Dermis microvascular lymphatic vessel endothelial cell (primary cell): ENCODE data around the gene EEFSEC. TPM values are rescaled to one million over a fixed set of nuclear protein-coding genes. Genes with fewer than 3 reads are reported as not detected.

Source experiments
- DNase-seq, 2 donors: peaks; one replicate each; pipeline versions ENCODE4 v3.0.0 to v3.0.0-alpha.2; 2010; ENCODE audit warnings: low read depth in 2 of 2
- total RNA-seq: library from RNA; depleted of rRNA; stranded (reverse); fragments of >200 nt; gene quantifications from 2 replicates; pipeline ENCODE4 v1.2.1, GENCODE V29; 2014

The EEFSEC gene
- total RNA-seq, 1 donor from 2014 or later = 1.8 TPM

DNA sequence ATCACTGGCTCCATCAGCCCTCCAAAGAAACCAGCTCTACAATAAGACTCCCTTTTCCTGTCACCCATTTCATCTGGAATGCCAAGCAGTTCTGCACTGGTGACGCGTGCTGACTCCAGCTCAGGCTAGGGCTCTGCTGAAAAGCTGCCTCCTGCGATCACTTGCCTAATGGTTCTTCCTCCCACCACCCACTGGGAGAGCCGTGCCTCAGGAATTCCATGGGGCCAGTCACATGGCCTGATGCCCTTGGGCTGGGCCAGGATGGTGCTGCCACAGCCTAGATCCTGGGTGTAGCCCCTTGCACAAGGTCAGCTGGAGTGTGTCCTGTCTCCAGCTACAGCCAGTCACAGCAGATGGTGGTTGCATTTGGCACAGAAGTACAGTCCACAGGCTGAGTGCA is 214.5 kb downstream of the EEFSEC start:
- DNase-seq = no peak

DNA sequence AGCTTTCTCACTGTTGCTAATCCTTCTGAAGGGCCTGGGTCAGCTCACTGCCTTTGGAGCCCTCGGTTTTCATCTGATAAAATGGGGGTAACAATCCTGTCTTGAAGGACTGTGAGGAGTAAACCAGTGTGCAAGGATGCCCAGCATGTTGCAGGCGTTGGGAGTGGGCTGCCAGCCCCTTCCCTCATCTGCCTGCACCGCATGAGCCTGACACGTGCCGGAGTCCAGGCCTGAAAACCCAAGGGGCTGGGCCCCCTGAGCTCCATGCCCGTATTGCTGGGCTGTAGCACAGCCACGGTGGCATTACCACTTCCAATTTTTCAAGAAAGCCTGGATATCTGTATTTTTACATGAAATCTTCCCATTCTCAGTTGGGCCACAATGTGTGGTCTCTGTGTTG is 215.3 kb downstream of the EEFSEC start:
- no peak for DNase-seq

DNA sequence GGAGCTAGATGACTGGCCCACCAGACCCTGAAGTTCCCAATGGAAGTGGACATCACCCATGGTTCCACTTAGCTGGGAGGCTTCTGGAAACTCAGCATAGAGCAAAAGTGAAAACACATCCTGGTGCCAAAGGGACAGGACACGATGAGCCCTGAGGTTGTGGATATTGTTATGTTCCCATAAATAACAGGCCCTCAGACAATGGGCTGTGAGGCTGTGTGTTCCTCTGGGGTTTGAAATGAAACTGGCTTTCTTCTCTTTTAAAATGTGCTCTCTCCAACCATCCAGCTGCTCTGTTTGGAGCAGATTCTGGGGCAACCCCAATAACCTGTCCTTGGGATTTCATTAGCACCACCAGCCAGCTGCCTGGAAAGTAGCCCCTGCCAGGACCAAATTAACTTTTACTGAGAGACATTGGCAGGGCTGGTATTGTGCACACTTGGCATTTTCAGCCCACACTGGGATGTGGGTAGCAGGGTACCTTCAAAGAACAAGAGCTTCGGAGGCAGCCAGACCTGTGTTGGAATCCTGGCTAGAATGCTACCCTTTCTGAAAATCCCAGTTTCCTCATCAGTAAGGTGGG is 215.9 kb downstream of the EEFSEC start:
- DNase-seq = peak; percentile 16 to 23

DNA sequence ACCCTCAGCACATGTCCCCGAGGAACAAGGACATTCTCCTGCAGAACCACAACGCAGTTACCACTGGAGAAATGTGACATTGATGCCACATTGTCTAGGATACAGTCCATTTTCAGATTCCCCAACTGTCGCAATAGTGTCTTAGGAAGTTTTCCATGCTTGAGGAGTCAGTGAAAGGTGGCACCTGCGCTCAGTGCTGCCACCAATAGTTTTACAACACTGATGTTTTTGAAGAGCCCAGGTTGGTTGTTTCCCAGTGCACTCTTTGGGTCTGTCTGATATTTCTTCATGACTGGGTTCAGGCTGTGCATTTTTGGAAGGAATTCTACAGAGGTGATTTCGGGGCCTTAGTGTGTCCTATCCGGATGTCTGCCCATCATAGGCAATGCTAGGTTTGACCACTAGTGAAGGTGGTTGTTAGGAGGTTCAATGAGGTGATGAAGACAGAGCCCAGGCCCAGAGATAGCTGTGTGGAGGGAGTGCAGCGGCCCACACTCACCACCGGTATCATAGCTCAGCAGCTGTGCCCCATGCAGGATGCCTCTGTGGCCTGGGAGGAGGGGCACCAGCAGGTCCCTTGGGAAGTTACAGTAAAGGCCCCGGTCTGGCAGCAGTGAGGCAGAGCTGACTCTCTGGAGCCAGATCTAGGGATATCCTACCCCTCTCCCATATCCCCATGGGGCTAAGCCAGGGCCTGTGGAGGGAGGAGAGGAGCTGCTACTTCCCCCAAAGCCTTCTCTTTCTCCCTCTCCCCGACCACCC is 216.8 kb downstream of the EEFSEC start:
- no peak for DNase-seq

DNA sequence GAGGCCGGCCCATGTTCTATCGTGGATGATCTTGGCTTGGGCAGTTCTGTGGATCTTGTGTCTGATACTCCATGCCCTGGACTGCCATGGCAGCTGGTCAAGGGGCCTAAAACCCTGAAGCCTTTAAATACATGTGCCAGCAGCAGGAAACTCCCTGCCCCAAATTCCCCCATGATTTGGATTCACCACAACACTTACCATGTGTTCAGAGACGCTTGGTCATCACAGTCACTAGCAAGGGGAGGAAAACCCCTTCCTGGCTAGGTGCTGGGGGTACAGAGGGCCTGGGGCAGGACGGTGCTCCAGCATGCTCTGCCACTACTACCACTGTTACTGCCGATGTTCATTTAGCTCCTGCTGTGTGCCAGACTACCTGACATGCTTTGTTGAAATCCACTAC is 219.0 kb downstream of the EEFSEC start:
- DNase-seq = no peak

DNA sequence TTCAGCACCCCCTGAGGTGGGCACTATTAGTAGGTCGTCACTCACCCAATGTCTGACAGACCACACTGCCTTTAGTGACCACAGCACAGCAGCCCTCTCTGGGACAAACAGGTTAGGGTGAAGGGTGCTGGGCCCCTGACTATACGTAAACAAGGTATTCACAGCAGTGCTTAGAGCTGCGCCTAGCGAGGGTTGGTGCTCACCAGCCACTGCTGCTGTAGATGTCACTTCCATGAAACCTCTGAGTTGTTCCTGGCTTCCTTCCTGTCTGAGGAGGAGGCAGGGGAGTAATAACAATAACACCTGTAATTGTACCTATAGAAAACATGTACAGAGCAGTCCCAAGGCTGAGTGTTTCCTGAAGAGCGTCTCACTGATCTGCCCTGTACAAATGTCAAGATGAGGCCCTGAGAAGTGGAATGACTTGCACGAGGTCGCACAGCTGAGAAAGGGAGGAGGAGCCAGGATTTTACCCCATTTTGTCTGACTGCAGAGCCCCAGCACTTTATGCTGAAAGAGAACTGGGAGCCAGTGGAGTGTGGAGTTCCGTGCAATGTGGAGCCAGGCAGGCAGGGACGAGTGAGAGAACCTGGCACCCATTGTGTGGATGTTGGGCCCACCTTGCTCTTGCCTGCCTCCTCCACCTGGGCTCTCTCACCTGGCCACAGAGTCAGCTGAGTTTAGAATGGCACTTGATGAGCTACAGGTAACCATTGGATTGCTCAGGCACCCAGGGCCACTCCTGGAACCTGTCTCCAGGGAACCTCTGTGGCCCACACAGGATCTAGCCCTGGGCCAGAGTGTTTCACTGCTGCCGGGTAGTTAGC is 219.6 kb downstream of the EEFSEC start:
- no peak for DNase-seq

DNA sequence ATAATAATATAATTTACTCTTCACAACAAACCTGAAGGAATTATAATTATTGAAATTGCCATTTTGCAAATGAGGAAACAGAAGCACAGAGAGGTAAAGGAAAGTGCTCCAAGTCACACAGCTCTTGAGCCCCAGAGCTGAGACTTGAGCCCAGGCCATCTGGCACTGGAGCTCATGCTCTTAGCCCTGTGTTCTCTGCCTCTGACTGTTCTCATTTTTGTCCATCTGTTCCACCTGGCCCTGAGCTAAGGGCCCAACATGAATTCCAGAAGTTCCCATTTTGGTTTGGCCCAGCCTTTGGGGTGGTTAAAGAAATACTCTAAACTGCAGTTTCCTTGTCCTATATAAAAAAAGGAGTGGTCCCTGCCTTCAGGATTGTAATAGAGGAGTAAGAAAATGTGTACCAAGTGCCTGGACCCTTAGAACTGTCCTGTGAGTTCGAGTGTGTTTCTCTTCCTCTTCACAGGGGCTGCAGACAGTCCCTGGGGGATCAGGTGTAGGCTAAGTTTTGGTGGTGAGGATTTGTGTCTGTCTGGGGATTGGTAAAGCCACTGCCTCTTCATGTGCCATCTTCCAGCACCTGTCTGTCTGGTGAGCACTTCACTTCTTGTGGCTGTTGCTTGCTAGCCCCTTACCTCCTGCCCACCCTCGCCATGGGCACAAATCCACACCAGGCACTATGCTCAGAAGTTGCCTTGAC is 221.6 kb downstream of the EEFSEC start:
- DNase-seq = no peak

DNA sequence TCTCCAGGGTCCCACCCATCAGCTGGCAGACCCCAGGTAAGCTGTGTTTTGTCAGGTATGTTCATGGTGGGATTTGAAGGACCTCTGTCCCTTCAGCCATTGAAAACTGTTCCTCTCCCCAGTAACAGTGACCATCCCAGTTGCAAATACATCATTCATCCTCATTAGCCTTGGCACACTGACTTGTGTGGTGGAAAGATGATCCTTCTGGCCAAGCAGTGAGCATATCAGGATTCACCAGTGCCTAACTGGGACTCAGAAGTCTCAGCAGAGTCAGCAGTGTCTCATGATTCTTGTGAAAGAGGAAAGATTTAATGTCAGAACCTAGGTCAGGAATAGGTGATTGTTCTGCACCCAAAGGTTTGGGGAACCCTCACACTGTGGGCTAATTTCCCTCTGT is 223.2 kb downstream of the EEFSEC start:
- no peak for DNase-seq

DNA sequence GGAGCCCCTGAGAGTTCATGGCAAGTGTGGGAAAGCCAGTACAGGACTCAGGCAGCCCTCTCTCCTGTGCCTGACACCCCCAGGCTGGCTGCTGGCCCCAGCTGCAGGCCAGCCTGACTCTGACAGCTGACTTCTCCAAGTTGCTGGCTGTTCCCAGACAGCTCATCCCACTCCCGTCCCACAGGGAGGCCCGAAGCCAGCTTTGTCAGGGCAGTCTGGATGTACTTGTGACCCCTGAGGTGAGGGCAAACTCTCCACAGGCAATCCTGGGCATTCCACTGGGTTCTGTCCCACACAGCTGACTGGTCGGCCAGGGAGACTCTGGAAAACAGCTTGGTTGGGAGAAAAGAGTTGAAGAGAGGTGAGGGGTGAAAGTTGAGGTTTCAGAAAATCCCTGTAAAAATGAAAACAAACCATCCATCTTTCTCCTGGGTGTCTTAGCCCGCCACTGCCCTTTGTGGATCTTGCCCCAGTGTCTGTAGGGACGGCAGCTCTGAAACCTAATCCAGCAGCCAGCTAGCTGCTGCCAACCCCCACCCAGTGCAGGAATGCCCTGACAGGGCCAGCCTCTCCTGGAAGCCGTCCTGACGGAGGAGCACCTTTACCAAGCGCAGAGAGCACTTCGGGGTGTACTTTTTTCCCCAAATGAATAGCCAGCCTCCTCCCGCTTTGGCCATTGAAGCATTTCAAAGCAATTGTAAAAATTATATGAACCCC is 225.5 kb downstream of the EEFSEC start:
- no peak for DNase-seq

DNA sequence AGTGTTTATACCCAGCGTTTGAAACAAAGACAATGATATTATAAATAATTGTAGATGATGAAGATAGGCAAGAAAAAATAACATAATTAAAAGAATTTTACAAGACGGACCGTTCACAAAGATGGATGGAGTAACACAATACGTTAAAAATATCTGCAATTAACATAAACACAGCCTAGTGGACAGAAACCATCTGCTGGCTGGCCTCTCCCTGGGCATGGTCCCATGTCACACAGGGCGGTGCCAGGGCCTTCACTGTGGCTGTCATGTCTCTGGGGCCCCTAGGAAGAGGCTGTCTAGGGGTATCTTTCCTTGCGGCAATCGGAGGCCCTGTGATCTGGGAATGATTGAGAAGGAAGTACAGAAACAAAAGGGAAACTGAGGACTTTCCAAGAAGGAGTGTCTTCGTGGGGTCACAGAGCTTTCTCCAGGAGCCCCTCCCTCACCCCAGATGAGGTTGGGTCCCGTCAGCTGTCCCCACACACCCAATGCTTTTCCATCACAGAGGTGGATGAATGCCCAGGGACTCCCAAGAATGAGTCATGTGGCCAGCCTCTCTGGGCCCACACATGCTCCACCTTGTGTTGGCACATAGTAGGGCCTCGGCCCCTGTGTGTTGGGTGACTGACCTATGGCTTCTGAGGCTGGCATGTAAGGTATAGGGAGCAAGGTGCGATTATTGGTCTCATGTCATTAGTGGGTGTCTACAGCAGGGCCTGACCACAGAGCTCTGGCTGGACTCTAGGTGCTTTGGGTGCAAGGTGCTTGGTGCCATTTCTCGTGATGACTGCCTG is 226.3 kb downstream of the EEFSEC start:
- no peak for DNase-seq

DNA sequence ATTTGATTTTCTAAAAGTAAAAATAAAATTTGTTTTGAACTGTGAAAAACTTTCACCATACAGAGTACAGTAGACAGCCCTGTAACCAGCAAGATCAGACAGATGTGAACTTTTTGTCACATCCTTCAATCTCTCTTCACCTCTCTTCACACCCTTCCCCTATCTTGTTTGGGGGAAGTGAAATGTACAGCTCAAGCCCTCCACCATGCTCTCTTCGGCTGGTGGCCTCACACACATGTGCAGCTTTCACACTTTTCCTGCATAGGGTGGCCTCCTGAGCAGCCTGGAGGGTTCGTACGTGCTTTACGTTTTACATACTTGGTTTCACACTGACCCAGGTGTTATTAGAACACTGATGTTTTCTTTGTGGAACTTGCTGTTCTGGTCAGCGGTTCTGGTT is 227.0 kb downstream of the EEFSEC start:
- no peak for DNase-seq

DNA sequence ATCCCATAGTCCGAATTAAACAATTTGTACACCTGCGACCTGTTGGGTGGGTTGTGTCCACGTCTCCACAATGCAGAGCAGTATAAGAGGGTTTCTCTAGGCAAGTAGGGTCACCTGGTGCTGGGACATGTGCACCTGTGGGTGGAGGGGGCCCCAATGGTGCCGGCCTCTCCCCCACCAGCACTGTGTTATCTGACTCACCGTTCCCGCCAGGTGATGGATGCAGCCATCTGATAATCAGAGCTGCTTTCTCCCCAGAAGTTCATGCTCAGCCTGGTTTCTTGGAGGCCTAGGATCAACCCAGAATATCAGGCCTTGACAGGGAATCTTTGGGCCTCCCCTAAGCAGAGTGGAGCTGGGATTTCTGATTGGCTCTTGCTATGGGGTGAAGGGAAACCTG is 227.4 kb downstream of the EEFSEC start:
- no peak for DNase-seq

DNA sequence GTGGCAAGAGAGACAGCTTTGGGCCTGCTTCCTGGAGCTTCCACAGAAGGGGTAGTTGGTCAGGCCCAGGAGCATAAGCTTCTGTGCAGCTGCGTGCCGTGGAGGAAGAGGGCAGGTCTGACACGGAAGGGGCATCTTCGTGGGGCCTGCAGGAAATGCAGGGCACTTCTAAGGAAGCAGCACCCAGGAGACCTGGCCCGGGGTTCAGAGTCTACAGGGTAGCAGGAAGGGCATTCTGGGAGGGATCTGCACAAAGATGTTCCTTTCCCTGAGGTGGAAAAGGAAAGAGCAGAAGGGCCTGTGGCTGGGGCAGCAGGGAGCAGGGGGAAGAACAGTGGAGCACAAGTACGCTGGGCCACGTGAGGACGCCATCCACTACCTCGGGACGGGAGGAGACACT is 228.3 kb downstream of the EEFSEC start:
- DNase-seq = no peak

DNA sequence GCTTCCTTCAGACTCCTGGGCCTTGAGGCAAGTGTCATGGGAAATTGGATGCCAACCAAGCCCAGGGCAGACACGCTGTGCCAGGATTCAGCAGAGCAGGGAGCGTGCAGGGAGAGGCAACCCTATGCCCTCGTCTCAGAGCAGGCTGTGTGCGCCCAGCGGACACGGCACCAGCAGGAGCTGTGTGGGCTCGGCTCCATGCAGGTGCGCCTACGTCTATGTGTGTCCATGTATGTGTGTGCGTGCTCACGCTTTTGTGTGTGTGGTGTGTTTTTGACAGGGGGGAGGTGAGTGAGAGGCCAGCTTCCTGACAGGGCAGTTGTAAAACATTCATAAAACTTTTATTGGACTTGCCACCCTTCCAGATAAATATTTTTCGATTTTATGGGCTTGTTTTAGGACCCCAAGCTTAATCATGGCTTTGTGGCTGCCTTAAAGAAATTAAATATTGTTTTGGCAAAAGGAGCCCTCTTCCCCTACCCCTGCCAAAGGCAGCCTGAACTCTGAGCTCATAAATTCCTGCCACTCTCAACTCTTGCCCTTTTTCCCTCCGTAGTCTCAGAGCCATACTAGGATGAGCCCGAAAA is 229.0 kb downstream of the EEFSEC start:
- DNase-seq = no peak

DNA sequence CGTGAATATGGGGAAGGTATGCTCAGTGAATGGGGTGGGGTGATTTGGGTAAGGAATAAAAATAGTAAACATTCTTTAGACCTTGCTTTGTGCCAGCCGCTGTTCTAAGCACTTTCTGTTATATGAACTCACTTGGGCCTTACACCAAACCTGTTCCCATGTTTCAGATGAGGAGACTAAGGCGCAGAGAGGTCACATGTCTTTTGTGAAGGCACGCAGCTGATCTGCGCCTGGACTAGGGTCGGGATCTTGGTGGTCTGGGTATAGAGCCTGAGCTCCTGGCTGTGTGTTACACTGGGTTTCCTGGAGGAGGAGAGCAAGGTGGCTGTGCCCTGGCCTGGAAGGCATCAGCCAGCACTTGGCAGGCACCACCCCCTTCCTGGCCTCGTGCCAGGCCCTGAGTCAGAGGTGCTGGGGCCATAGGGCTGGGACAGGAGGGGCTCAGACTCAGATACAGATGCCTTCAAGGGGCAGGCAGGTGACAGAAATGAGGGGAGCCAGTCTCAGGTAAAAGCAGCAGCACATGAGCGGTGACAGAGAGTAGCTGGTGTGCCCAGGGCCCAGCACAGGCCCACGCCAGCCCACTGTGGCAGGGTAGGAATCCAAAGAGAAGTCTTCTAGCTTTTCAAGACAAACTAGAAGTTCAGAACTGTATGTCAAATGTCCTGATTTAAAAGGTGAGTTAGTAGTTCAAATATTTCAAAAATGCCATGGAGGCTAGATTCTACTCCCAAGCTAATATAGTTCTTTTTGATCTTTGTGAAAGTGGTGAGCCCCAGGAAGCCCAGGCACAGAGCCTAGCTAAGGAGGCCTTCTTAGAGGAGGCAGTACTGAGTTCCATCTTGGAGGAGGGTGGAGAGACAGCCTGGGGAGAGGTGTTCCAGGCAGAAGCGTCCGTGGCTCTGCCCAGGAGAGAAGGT is 230.3 kb downstream of the EEFSEC start:
- peak in 1 of 2 donors; percentile 79 for DNase-seq

DNA sequence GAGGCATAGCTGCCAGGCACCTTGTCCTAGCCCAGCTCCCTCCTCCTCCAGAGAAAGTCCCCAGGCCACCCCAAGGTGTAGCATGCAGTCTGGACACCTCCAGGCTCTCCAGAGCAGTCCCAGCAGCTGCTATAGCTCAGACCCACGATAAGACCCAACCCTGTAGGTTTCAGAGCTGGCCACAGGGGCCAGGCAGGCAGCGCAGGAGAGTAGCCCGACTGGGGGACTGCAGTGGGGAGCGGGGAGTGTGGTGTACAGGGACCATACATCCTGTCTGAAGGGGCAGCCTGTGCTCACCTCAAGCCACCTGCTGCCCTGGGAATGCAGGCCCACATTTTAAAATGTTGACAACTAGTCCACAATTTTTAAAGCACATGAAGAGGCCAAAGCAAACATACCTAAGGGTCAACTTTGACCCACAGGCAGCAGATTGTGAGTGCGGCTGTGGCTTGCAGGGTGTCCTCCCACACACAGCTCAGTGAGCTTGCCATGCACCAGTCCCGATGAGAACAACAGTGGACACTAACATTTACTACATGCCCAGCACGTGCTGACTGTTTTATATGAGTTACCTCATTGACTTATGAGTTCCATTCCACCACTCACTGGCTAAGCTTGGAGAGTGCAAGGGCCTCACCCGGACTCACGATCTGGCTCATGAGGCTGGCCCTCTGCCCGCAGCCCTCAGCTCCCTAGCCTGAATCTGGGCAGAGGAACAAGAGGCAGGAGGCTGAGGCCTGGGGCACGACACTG is 232.0 kb downstream of the EEFSEC start:
- no peak for DNase-seq

DNA sequence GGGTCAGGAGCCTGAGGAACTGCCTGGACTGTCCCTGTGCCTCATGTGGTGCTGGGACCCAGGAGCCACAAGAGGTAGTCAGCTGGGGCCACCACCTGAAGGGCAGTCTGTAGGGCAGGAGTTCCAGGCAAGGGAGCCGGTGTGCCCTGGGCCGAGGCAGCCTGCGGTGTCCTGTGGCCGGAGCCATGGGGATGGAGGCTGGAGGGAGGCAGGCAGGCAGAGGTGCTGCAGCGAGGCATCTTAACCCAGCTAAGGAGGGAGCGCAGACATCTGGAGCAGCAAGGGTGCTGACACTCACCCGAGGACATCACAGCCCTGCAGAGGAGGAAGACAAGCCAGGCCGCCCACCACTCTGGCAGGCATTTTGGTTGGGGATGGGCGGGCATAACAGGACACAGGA is 235.7 kb downstream of the EEFSEC start:
- DNase-seq = no peak

DNA sequence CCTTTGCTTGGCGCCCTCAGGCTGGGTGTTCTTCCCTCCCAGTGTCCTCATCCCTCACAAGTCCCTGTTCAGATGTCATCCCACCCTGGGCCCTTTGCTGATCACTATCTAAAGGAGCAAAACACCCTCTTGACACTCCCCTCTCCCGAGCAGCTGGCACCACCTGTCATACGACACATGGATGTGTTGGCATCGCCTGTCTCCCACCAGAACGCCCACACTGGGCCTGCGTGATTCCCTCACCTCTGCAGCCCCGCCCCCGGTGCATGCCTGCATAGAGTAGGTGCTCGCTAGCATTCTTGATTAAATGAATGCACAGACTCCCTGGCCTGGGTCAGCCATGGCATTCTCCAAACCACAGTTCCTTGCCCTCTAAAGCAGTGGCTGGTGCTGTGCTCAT is 237.6 kb downstream of the EEFSEC start:
- no peak for DNase-seq
